ENCODE measurements around the gene NSG1.

GRCh38 chr4:4384837-4385236, 2.1 kb upstream of the NSG1 start:
- TF ChIP-seq YY1 (IDR thresholded peaks at IDR 0.05; ENCODE audit: insufficient read depth, insufficient read length) (no peak), ZNF274 (IDR thresholded peaks at IDR 0.05; ENCODE audit: low read depth, low read length) (no peak), SUZ12 (IDR thresholded peaks at IDR 0.05; ENCODE audit: extremely low read depth, insufficient read depth, insufficient read length) (no peak)
